Adrenal gland (tissue), 12 donors: ENCODE data around the gene LAMB4. TPM values are rescaled to one million over a fixed set of nuclear protein-coding genes. Genes with fewer than 3 reads are reported as not detected.

Source experiments
- DNase-seq, 7 donors: peaks; one replicate each; pipeline ENCODE4 v3.0.0-alpha.2; 2019 to 2020
- H3K27ac ChIP-seq, 5 donors: fragments of 200-600 bp; sonication (generic) in 4 of 5; 1 replicate in 3 of 5; 2 replicates in 2 of 5; pipeline versions ENCODE4 v1.5.1 to v1.8.0; 2016 to 2020; ENCODE audit warnings: mild to moderate bottlenecking in 1 of 5
- H3K27me3 ChIP-seq: fragments of 200-600 bp; 2 replicates; pipeline ENCODE4 v1.8.0; 2021
- H3K36me3 ChIP-seq, 2 donors: fragments of 200-600 bp; replicated peaks in 1 of 2; 1 replicate in 1 of 2; 2 replicates in 1 of 2; pipeline versions ENCODE4 v1.5.1 to v1.8.0; 2018 to 2022
- H3K4me1 ChIP-seq, 2 donors: fragments of 200-600 bp; replicated peaks in 1 of 2; 1 replicate in 1 of 2; 2 replicates in 1 of 2; pipeline versions ENCODE4 v1.5.1 to v1.8.0; 2018 to 2021
- H3K4me3 ChIP-seq, 4 donors: fragments of 200-600 bp; sonication (generic) in 3 of 4; one replicate each; pipeline ENCODE4 v1.5.1; 2016 to 2018
- H3K9me3 ChIP-seq, 3 donors: fragments of 200-600 bp; sonication (generic) in 1 of 3; replicated peaks in 1 of 3; 1 replicate in 2 of 3; 2 replicates in 1 of 3; pipeline versions ENCODE4 v1.5.1 to v1.8.0; 2016 to 2021
- POLR2A ChIP-seq, 2 donors: fragments of 450-650 bp; IDR thresholded peaks; one replicate each; pipeline ENCODE4 v1.6.1; 2017; ENCODE audit warnings: antibody characterized with exemption in 2 of 2, mild to moderate bottlenecking in 2 of 2, moderate library complexity in 1 of 2
- WGBS, 4 donors: extraction: QIAGEN DNeasy Blood & Tissue Kit in 2 of 4; methylation state at CpG; one replicate each; pipeline versions ENCODE4 v1.1.5 to v1.1.7; 2013 to 2017; 5-methylcytosine and 5-hydroxymethylcytosine counted together
- intact Hi-C, 2 donors: fragments of 100-400 bp; cut with DNase I; formaldehyde crosslinking; loops; one replicate each; pipeline versions ENCODE4 v1.14.1 to v1.15.0; 2022 to 2023
- polyA plus RNA-seq, 3 donors: library from polyadenylated mRNA; stranded (reverse); fragments of 200-250 nt in 2 of 3; fragments of 350-450 nt in 1 of 3; fragmentation: Illumina TruSeq in 1 of 3; extraction: RNeasy Lipid Tissue Mini Kit (QIAGEN cat#74804) in 1 of 3; gene quantifications; one replicate each; pipeline ENCODE4 v1.2.3, GENCODE V29; 2013 to 2014
- total RNA-seq, 9 donors: library from RNA; depleted of rRNA in 4 of 9; stranded (reverse); fragments of >200 nt in 4 of 9; fragments of 120-200 nt in 1 of 9; fragmentation: NEBNext Ultra II Directional in 1 of 9; extraction: Animal tissue kit (Norgen Biotek cat#: 25700) in 1 of 9; gene quantifications; one replicate each; pipeline versions ENCODE4 v1.1.0 to v1.2.4, GENCODE V29; 2013 to 2023
- TF ChIP-seq, protein P1 (sequence below), 6 experiments: fragments of 450-650 bp in 4 of 6; fragments of 200-600 bp in 2 of 6; sonication (generic) in 1 of 6; IDR thresholded peaks; 1 replicate in 5 of 6; 2 replicates in 1 of 6; pipeline versions ENCODE4 v1.5.1 to v1.8.0; 2016 to 2021; ENCODE audit warnings: antibody characterized with exemption in 6 of 6, mild to moderate bottlenecking in 2 of 6, moderate library complexity in 1 of 6
- donor health status: healthy with polysubstance abuse.
- donor health status: Bipolar disorder and iron deficiency.
- donor health status: DM: yes; HTN: yes; CAD: no.
- donor health status: DM: no; HTN: no; CAD: no.
- donor health status: DM: no; HTN: no; CAD: no.
- donor health status: DM: yes; HTN: yes; CAD: no.

The LAMB4 gene
- total and polyA plus RNA-seq, 12 donors = 0.12 to 1.0 (median 0.27) TPM; not detected in 5

- no peak for TF ChIP-seq POLR2A (IDR thresholded peaks at IDR 0.05)
- TF ChIP-seq, protein P1, sequence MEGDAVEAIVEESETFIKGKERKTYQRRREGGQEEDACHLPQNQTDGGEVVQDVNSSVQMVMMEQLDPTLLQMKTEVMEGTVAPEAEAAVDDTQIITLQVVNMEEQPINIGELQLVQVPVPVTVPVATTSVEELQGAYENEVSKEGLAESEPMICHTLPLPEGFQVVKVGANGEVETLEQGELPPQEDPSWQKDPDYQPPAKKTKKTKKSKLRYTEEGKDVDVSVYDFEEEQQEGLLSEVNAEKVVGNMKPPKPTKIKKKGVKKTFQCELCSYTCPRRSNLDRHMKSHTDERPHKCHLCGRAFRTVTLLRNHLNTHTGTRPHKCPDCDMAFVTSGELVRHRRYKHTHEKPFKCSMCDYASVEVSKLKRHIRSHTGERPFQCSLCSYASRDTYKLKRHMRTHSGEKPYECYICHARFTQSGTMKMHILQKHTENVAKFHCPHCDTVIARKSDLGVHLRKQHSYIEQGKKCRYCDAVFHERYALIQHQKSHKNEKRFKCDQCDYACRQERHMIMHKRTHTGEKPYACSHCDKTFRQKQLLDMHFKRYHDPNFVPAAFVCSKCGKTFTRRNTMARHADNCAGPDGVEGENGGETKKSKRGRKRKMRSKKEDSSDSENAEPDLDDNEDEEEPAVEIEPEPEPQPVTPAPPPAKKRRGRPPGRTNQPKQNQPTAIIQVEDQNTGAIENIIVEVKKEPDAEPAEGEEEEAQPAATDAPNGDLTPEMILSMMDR (IDR thresholded peaks at IDR 0.05) = no peak
- no peaks in the 10 kb centered on the region for H3K9me3 ChIP-seq
- H3K4me3 ChIP-seq = no peak overlapping the region
- intact Hi-C loops = no loop called here
- H3K4me1 ChIP-seq = no peaks in the 10 kb centered on the region
- H3K27me3 ChIP-seq = no peaks in the 10 kb centered on the region
- WGBS, 4 donors = 83 to 90% (median 88%) methylated on average over 6 of the region's 6 CpGs
- H3K27ac ChIP-seq = no peak overlapping the region
- H3K36me3 ChIP-seq = no peaks in the 10 kb centered on the region
- DNase-seq = no peak
These were observed 115.1 kb downstream of the LAMB4 start for GRCh38 chr7:108014747-108015682.

GRCh38 chr7:108014215-108014614 is 115.9 kb downstream of the LAMB4 start:
- Histone ChIP-seq H3K4me3 (no peak overlapping the region), H3K27me3 (no peaks in the 10 kb centered on the region), H3K27ac (no peak overlapping the region), H3K36me3 (no peaks in the 10 kb centered on the region), H3K4me1 (no peaks in the 10 kb centered on the region), H3K9me3 (no peaks in the 10 kb centered on the region)
- intact Hi-C loops = no loop called here
- DNase-seq = no peak
- TF ChIP-seq POLR2A (IDR thresholded peaks at IDR 0.05) = no peak
- TF ChIP-seq, protein P1 (IDR thresholded peaks at IDR 0.05) = no peak
- WGBS, 4 donors = 34 to 54% (median 43%) methylated on average over 2 of the region's 2 CpGs

GRCh38 chr7:108012499-108013430 is 117.4 kb downstream of the LAMB4 start:
- DNase-seq = no peak
- Histone ChIP-seq H3K36me3 (no peaks in the 10 kb centered on the region), H3K27me3 (no peaks in the 10 kb centered on the region), H3K27ac (no peak overlapping the region), H3K4me1 (no peaks in the 10 kb centered on the region), H3K4me3 (no peak overlapping the region), H3K9me3 (no peaks in the 10 kb centered on the region)
- WGBS, 4 donors = 78 to 89% (median 85%) methylated on average over 8 of the region's 8 CpGs
- intact Hi-C loops = no loop called here
- no peak for TF ChIP-seq POLR2A (IDR thresholded peaks at IDR 0.05)
- TF ChIP-seq, protein P1 (IDR thresholded peaks at IDR 0.05) = no peak

DNA sequence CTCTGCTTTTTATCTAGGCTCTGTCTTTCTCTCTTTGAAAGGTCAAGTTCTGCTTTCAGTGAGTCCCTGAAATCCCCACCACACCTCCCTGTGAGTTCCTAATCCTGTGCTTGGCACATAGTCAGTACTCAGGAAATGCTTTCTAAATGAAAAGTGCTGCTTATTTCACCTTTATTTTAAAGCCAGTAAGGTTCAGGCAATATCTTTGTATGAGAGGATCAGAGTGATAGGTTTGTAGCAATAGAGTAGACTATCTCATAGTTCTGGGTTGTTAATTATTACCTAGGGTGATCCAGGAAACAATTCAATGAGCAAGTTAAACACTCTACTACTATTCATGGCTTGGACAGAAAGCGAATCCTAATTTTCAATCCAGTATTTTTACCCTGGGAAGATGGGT is 119.8 kb downstream of the LAMB4 start:
- no peak overlapping the region for H3K27ac ChIP-seq
- no peak overlapping the region for H3K4me3 ChIP-seq
- H3K36me3 ChIP-seq = no peaks in the 10 kb centered on the region
- H3K27me3 ChIP-seq = no peaks in the 10 kb centered on the region
- WGBS, 4 donors = 81 to 91% (median 87%) methylated on average over 1 of the region's 1 CpG
- no peak for DNase-seq
- H3K9me3 ChIP-seq = no peaks in the 10 kb centered on the region
- intact Hi-C loops = no loop called here
- TF ChIP-seq, protein P1 (IDR thresholded peaks at IDR 0.05) = no peak
- TF ChIP-seq POLR2A (IDR thresholded peaks at IDR 0.05) = no peak
- H3K4me1 ChIP-seq = no peaks in the 10 kb centered on the region
